Dedifferentiated amniotic fluid mesenchymal stem cell (primary cell): ENCODE results near the gene NEUROD4.

Source experiments
- DNase-seq: peaks from one replicate; pipeline ENCODE4 v3.0.0-alpha.2; 2016; ENCODE audit errors: extremely low spot score

Gene NEUROD4

GRCh38 chr12:54998958-54999510, 20.7 kb upstream of the NEUROD4 start:
- DNase-seq: no peak

GRCh38 chr12:55001198-55001868, 18.4 kb upstream of the NEUROD4 start:
- no peak for DNase-seq

DNA sequence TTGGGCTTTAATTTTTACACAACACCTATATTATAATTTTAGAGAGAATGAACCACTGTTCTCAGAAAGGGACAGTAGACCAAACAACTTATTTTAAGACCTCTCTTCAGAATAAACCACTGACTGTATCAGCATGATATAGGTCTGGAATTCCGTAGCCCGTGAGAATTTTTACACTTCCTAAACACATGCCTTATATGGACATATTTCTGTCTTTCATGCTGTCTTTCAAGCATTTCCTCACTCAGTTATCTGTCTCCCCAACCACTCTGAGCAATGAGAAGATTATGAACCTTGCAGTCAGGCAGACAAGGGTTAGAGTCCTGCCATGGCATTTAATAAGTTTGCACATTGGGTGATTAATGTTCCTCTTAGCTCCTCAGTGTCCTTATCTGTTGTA, 17.4 kb upstream of the NEUROD4 start:
- DNase-seq: no peak

DNA sequence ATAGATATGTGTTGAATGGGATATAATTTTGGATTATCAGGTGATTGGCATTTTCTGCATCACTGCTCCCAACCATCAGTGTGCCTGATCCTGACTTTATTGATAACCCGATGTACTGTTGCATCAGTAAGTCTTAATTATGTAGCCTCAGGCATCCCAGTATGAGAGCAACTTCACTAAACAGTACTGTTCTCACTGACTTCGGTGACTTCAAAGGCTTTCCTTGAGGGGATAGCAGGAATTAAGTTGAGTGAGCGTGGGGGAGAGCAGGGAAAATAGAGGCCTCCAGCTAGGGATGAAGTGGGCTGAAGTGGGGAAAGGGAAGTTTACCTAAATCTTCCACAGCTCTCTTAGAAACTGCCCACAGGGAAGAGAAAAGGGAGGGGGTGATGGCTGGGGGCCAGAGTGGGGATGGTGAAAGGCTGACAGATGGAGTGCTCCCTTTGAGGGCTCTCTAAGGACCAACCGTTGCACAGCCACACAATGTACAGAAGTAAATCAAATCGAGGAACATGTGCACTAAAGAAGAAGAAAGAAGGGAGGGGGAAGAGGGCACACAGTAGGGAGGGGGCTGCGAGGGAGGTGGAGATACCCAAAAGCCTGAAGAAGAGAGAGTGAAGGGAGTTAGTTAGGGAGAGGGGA, 10.7 kb upstream of the NEUROD4 start:
- no peak for DNase-seq

GRCh38 chr12:55017416-55017925, 2.3 kb upstream of the NEUROD4 start:
- DNase-seq: no peak

- DNase-seq: no peak
Measured at GRCh38 chr12:55024575-55024974, 4.8 kb downstream of the NEUROD4 start.

- no peak for DNase-seq
Measured at GRCh38 chr12:55025508-55025907, 5.7 kb downstream of the NEUROD4 start.

DNA sequence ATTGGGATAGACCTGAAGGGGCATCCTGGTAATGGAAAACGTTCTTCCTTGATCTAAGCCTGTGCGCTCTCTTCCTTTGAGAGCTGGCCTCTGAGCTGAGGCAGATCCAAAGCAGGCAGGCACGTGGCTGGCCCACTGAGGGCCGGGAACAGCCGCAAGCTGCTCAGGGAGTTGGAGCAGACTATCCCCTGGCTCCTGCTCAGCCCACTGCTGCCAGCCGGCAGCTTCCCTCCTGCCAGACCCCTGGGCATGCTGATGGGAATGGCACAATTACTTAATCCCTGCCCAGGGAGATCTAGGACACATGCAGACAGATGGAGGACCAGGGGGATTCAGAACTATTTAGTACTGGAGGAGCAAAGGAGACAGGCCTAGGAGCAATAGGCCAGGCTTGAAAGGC, 14.4 kb downstream of the NEUROD4 start:
- DNase-seq: no peak

DNA sequence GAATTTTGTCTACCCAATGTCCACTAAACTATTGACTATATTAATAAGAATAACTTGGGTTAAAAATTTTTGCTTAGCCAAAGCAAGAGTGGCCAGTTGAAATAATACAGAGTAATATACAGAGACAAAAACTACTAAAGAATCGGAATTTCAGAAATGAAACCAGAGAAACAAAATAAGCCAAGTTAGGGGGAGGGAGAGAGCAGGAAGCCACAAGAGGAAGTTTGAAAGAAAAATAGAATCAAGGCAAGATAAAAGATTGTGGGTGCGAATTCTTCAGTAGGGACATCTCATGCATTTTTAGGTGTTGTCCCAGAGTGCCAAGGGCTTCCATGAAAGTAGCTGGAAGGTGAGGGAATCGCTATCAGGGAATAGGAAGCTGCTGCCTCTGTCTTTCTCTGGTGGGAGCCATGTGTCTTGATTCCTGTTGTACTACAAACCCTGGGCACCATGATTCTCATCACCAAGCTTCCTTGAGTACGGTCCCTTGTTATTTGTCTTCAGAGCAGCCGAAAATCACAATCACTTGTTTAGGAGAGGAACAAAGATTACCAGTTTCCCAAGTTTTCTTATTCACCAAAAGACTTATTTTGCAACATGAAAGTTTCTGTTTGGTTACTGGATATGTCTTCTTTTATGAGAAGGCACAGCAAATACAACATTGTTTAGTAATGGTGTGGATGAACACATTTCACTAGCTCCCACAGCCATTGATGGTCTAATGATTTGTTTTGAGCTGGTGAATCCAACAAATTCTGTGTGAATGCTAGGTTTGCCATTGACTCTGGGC, 16.7 kb downstream of the NEUROD4 start:
- no peak for DNase-seq

- DNase-seq: no peak
Measured at GRCh38 chr12:55037351-55037987, 17.7 kb downstream of the NEUROD4 start.

- no peak for DNase-seq
Measured at GRCh38 chr12:55039395-55040354, 19.9 kb downstream of the NEUROD4 start.

GRCh38 chr12:55041345-55042055, 21.7 kb downstream of the NEUROD4 start:
- no peak for DNase-seq

DNA sequence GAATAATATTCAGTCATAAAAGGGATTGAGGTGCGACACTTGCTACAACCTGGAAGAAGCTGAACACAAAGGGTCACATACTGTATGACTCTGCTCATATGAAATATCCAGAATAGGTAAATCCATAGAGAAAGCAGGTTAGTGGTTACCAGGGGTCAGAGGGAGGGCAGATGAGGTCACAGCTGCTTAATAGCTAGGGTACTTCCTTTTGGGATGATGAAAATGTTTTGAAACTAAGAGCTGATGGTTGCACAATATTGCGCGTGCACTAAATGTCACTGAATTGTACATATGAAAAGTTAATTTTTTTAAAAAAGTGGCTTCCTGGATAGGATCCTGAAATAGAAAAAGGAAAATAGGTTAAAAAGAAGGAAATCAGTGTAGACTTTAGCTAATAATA, 23.8 kb downstream of the NEUROD4 start:
- DNase-seq: no peak

- DNase-seq: no peak
Measured at GRCh38 chr12:55044135-55044534, 24.4 kb downstream of the NEUROD4 start.

DNA sequence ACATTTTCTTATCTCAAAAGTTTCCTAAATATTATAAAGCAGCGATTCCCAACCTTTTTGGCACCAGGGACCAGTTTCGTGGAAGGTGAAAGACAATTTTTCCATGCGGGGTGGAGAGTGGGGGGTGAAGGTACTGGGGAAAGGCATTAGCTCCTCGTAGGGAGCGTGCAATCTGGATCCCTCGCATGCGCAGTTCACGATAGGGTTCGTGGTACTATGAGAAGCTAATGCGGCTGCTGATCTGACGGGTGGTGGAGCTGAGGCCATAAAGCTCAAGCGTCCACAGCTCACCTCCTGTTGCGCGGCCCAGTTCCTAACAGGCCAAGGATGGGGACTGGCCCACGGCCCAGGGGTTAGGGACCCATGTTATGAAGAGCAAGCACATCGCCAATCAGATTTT, 29.9 kb downstream of the NEUROD4 start:
- DNase-seq: no peak

DNA sequence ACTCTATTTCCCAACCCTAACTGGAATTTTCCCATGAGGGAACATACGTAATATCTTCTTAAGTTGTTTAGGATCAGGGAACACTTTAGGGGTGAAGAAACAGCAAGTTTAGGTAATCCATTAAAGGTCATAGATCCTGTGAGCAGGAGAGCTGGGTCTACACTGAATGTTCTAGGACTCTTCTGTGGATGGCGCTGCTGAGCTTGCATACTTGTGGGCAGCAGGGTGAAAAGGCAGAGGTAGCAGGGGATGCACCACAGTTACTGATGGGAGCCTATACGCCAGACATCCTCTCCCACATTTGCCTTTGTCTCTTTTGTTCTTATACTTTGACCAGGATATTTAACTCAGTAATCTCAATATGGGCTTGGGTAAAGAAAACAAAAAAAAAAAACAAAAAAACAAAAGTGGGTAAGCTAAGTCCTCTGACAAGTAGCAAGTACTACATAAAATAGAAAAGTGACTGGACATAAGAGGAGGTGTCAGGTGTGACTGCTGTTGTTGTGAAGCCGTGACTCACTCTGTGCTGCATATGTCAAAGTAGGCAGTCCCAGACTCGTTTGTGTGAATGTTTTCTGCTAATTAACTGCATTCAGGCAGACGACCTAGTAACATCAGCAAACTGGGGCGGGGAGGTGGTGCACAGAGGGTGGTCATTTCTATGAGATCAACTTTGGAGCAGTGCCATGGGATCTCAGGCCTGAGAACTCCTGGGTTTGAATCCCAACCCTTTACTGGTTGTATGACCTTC, 31.6 kb downstream of the NEUROD4 start:
- DNase-seq: no peak

DNA sequence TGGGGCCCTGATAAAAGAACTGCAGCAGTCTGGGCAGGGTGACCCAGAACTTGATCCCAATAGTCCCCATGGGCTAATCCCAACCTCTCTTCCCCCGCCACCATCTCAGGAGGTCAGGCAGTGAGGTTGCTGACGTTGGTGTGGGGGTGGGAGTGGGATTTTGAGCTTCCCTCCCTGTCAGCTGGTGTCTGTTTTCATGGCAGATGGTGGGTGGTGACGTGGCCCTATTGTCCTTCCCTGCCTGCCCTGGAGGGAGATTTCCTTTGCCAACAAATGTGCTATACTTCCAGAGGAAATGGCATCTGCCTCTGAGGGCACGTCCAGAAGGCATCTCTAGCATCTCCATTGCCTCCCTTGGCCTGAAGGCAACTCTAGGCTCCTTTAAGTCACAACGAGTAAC, 37.7 kb downstream of the NEUROD4 start:
- DNase-seq: no peak

- no peak for DNase-seq
Measured at GRCh38 chr12:55058082-55058481, 38.3 kb downstream of the NEUROD4 start.

DNA sequence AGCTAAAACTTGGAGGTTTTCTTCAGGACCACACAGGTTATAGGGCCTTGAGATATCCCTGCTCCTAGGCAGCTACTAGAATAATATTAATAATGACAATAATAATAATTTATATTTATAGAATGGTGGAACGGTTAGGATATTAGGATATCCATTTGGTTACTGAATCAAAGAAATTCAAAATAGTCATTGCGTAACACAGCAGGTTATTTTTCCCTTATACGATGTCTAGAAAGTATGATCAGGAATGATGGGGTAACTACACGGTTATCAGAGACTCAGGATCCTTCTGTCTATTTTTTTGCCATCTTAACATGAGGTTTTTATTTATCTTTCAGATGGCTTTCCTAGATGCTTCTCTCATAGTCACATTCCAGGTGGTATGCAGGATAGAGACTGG, 39.0 kb downstream of the NEUROD4 start:
- no peak for DNase-seq
